ENCODE measurements around the gene OCEL1. TPM values are rescaled to one million over a fixed set of nuclear protein-coding genes. Genes with fewer than 3 reads are reported as not detected.
A peak's percentile ranks its signal among the peaks of the same experiment; 100 is the strongest.
"Not testable (repeated sequence)": the region's sequence is repeated elsewhere in the genome, so short reads cannot be mapped to it uniquely, and the experiment has no call there.

Gene OCEL1
- total RNA-seq, 1 donor from 2014 or later = 5.3 TPM

GRCh38 chr19:17264641-17264979 is 38.6 kb downstream of the OCEL1 start, which contains the start of gene USHBP1:
USHBP1 (minus strand) TSS chr19:17264745; CDS start chr19:17264299, 446 bp downstream.
- no peak for DNase-seq

DNA sequence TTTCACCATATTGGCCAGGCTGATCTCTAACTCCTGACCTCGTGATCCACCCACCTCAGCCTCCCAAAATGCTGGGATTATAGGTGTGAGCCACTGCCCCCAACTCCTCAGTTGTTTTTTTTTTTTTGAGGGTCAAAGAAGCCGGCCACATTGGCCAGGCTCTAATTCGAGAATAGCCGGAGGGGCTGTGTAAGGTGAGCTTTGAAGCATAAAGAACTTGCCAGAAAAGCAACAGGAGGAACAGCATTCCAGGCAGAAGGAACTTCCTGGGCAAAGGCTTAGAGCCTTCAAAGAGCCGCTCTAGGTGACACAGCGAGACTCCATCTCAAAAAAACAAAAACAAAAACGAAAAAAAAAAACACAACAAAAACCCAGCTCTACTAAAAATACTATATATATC is 40.0 kb downstream of the OCEL1 start:
- no peak for DNase-seq

DNA sequence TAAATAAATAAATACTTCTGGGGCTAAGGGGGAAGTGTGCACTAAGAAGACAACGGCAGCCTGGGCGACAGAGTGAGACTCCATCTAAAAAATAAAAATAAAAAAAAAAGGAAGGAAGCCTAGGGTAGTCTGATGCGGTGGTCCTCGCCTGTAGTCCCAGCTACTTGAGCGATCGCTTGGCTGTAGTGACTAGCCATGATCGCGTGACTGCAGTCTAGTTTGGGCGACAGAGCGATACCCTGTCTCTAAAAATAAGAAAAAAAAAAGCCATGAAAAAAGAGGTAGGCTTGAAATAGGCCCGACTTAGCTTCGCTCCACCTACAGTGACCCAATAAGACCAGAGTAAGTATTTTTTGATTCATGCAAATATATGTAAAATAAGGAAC is 40.6 kb downstream of the OCEL1 start:
- DNase-seq = no peak

DNA sequence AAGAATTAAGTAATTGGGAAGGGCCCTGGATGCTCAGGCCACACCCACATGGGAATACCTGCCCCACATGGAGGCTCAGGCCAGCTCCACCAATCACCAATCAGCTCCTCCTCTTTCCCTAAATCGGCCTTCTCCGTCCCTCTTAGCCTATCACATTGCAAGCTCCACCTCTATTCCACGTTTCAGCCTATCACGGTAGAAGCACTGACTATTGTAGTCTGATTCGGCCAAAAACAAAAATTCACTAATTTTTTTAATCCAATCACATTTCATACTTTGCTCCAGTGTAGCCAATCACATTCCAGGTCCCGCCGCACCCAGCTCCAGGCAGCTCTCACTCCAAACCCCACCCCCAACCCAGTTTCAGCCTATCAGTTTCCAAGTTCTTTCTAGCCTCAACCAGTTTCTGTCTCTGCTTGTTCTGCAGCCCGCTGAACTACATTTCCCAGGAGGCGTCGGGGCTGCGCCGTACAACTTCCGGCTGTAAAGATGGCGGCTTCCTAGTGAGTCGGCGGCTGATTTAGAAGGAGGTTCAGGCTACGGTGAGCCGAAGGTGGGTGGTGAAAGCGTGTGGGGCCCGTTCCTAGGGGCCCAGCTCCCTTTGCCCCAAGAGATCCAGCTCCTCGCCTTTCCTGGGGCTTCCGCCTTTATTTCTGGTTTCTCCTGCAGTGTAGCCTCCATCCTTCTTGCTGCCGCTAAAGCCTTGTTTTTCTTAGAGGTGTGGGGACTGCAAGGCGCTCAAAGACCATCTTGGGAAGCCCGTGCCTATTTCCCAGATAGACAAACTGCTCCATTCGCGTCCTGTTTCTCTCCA is 41.2 kb downstream of the OCEL1 start, which contains the start of gene BABAM1:
Gene BABAM1 (plus strand): TSS at position 469 of the 814 bp plus-strand sequence. CDS start 1,364 bp downstream, outside the sequence.
- peak; percentile 99 for DNase-seq

GRCh38 chr19:17268754-17269153 is 42.7 kb downstream of the OCEL1 start:
- DNase-seq = no peak

DNA sequence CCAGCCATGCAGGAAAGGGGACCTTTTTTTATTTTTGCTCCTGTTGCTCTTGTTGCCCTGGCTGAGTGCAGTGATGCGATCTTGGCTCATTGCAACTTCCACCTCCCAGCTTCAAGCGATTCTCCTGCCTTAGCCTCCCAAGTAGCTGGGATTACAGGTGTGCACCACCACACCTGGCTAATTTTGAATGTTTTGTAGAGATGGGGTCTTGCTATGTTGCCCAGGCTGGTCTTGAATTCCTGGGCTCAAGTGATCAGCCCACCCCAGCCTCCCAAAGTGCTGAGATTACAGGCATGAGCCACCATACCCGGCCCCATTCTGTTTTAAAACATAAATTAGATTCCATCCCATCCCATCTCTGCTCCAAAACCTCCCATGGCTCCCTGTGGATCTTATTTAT is 48.9 kb downstream of the OCEL1 start:
- not testable (repeated sequence) for DNase-seq

- DNase-seq = no peak
Observed at GRCh38 chr19:17275441-17276175, 49.6 kb downstream of the OCEL1 start.

Other genes starting within 250 kb of the OCEL1 start
- 6.2 TPM for gene CPAMD8, start 199.4 kb upstream of the OCEL1 start, total RNA-seq
- 5.1 TPM for gene HAUS8, start 150.8 kb upstream of the OCEL1 start, total RNA-seq
- gene MYO9B, start 150.4 kb upstream of the OCEL1 start, total RNA-seq = 24.1 TPM
- gene USE1, start 10.9 kb upstream of the OCEL1 start, total RNA-seq = 21.7 TPM
- gene NR2F6, start 19.7 kb downstream of the OCEL1 start, total RNA-seq = 35.0 TPM
- gene USHBP1, start 38.5 kb downstream of the OCEL1 start, total RNA-seq = 12.3 TPM
- gene BABAM1, start 41.2 kb downstream of the OCEL1 start, total RNA-seq = 70.7 TPM
- 0.62 TPM for gene ANKLE1, start 55.7 kb downstream of the OCEL1 start, total RNA-seq
- gene ABHD8, start 77.2 kb downstream of the OCEL1 start, total RNA-seq = 15.6 TPM
- 38.9 TPM for gene MRPL34, start 79.6 kb downstream of the OCEL1 start, total RNA-seq
- 7.6 TPM for gene DDA1, start 83.3 kb downstream of the OCEL1 start, total RNA-seq
- gene ANO8, start 108.6 kb downstream of the OCEL1 start, total RNA-seq = 8.5 TPM
- gene GTPBP3, start 111.3 kb downstream of the OCEL1 start, total RNA-seq = 17.3 TPM
- gene PLVAP, start 151.1 kb downstream of the OCEL1 start, total RNA-seq = 39.2 TPM
- not detected for gene CCDC194, start 168.0 kb downstream of the OCEL1 start, total RNA-seq
- gene BST2, start 179.4 kb downstream of the OCEL1 start, total RNA-seq = 6.3 TPM
- gene MVB12A, start 193.8 kb downstream of the OCEL1 start, total RNA-seq = 26.8 TPM
- 3.3 TPM for gene TMEM221, start 222.4 kb downstream of the OCEL1 start, total RNA-seq
- not detected for gene NXNL1, start 234.7 kb downstream of the OCEL1 start, total RNA-seq
- gene SLC27A1, start 244.3 kb downstream of the OCEL1 start, total RNA-seq = 45.7 TPM